GM18868 (cell line): Measurements from ENCODE around the gene TEX29.

Experiments
- ATAC-seq: cut with Tn5 transposase; IDR thresholded peaks from one replicate; pipeline ENCODE4 v1.9.1; 2021; ENCODE audit warnings: mild to moderate bottlenecking, moderate library complexity; ENCODE audit not compliant: unreplicated experiment

The TEX29 gene

GRCh38 chr13:111365149-111366005 is 44.9 kb downstream of the TEX29 start:
- no peak for ATAC-seq

GRCh38 chr13:111367340-111367739 is 46.9 kb downstream of the TEX29 start:
- no peak for ATAC-seq

GRCh38 chr13:111368091-111368490 is 47.6 kb downstream of the TEX29 start:
- ATAC-seq: no peak

- no peak for ATAC-seq
Measured at GRCh38 chr13:111370147-111370546, 49.7 kb downstream of the TEX29 start.

GRCh38 chr13:111370570-111371535 is 50.4 kb downstream of the TEX29 start:
- ATAC-seq: no peak

GRCh38 chr13:111371720-111372119 is 51.3 kb downstream of the TEX29 start:
- ATAC-seq: no peak

GRCh38 chr13:111372651-111373425 is 52.4 kb downstream of the TEX29 start:
- ATAC-seq: no peak

GRCh38 chr13:111373486-111373885 is 53.0 kb downstream of the TEX29 start:
- no peak for ATAC-seq

- ATAC-seq: no peak
Measured at GRCh38 chr13:111380431-111380830, 60.0 kb downstream of the TEX29 start.

- no peak for ATAC-seq
Measured at GRCh38 chr13:111382411-111382810, 62.0 kb downstream of the TEX29 start.

- no peak for ATAC-seq
Measured at GRCh38 chr13:111382877-111383276, 62.4 kb downstream of the TEX29 start.

GRCh38 chr13:111383591-111384440 is 63.4 kb downstream of the TEX29 start:
- no peak for ATAC-seq

- no peak for ATAC-seq
Measured at GRCh38 chr13:111384441-111385182, 64.2 kb downstream of the TEX29 start.

- no peak for ATAC-seq
Measured at GRCh38 chr13:111385183-111385857, 64.9 kb downstream of the TEX29 start.

- ATAC-seq: no peak
Measured at GRCh38 chr13:111387026-111387871, 66.8 kb downstream of the TEX29 start.

- ATAC-seq: no peak
Measured at GRCh38 chr13:111387945-111388600, 67.6 kb downstream of the TEX29 start.

- no peak for ATAC-seq
Measured at GRCh38 chr13:111388851-111389500, 68.5 kb downstream of the TEX29 start.
